Hepatocyte (in vitro differentiated cells): Measurements from ENCODE around the gene DENND4C. TPM values are rescaled to one million over a fixed set of nuclear protein-coding genes. Genes with fewer than 3 reads are reported as not detected.

Experiments used
- DNase-seq: peaks from one replicate; pipeline ENCODE4 v3.0.0-alpha.2; 2016; ENCODE audit warnings: low spot score
- H2AFZ ChIP-seq: fragments of 200-600 bp; sonication (generic); 2 replicates; pipeline ENCODE4 v1.6.0; 2016; ENCODE audit warnings: antibody characterized with exemption, mild to moderate bottlenecking
- H3K27ac ChIP-seq: fragments of 200-600 bp; sonication (generic); 2 replicates; pipeline ENCODE4 v1.5.1; 2016; ENCODE audit warnings: mild to moderate bottlenecking
- H3K27me3 ChIP-seq: fragments of 200-600 bp; sonication (generic); 2 replicates; pipeline ENCODE4 v1.6.1; 2016
- H3K36me3 ChIP-seq: fragments of 200-600 bp; sonication (generic); replicated peaks from 2 replicates; pipeline ENCODE4 v1.5.1; 2016; ENCODE audit warnings: low read depth; ENCODE audit not compliant: insufficient read depth
- H3K4me1 ChIP-seq: fragments of 200-600 bp; sonication (generic); 2 replicates; pipeline ENCODE4 v1.5.1; 2016; ENCODE audit warnings: mild to moderate bottlenecking, moderate library complexity; ENCODE audit not compliant: insufficient read depth
- H3K4me2 ChIP-seq: fragments of 200-600 bp; sonication (generic); 2 replicates; pipeline ENCODE4 v1.6.0; 2016
- H3K4me3 ChIP-seq: fragments of 200-600 bp; sonication (generic); 2 replicates; pipeline ENCODE4 v1.5.1; 2016; ENCODE audit warnings: mild to moderate bottlenecking
- H3K79me2 ChIP-seq: fragments of 200-600 bp; sonication (generic); 2 replicates; pipeline ENCODE4 v1.6.0; 2017; ENCODE audit warnings: mild to moderate bottlenecking
- H3K9me2 ChIP-seq: fragments of 200-600 bp; sonication (generic); replicated peaks from 2 replicates; pipeline ENCODE4 v1.6.0; 2017; ENCODE audit warnings: mild to moderate bottlenecking; ENCODE audit not compliant: insufficient read depth
- H3K9me3 ChIP-seq: fragments of 200-600 bp; sonication (generic); 2 replicates; pipeline ENCODE4 v1.5.1; 2016; ENCODE audit warnings: low read depth, mild to moderate bottlenecking
- H4K20me1 ChIP-seq: fragments of 200-600 bp; sonication (generic); 2 replicates; pipeline ENCODE4 v1.6.0; 2016; ENCODE audit warnings: mild to moderate bottlenecking; ENCODE audit not compliant: insufficient read depth, poor library complexity, severe bottlenecking
- EZH2 ChIP-seq: fragments of 200-600 bp; sonication (generic); IDR thresholded peaks from 2 replicates; pipeline ENCODE4 v1.6.1; 2016; ENCODE audit warnings: antibody characterized with exemption, mild to moderate bottlenecking, borderline replicate concordance
- EZH2phosphoT487 ChIP-seq: fragments of 200-600 bp; sonication (generic); IDR thresholded peaks from one replicate; pipeline ENCODE4 v1.6.1; 2018; ENCODE audit warnings: antibody characterized with exemption, mild to moderate bottlenecking, low read depth, moderate library complexity; ENCODE audit not compliant: unreplicated experiment, severe bottlenecking
- WGBS: methylation state at CpG from one replicate; pipeline ENCODE4 v1.1.6; 2016; ENCODE audit warnings: low lambda C conversion rate; ENCODE audit errors: missing lambda C conversion rate; 5-methylcytosine and 5-hydroxymethylcytosine counted together
- polyA plus RNA-seq: library from polyadenylated mRNA; unstranded; fragments of >200 nt; fragmentation: Nextera tagmentation; extraction: Ambion mirVana; gene quantifications from 2 replicates; pipeline ENCODE4 v1.2.1, GENCODE V29; 2016
- total RNA-seq: library from RNA; depleted of rRNA; stranded (reverse); fragments of >200 nt; gene quantifications from 2 replicates; pipeline ENCODE4 v1.2.3, GENCODE V29; 2014
- TF ChIP-seq, protein P1 (sequence below): fragments of 200-600 bp; sonication (generic); IDR thresholded peaks from 2 replicates; pipeline ENCODE4 v1.5.1; 2016; ENCODE audit warnings: antibody characterized with exemption, mild to moderate bottlenecking; ENCODE audit not compliant: poor library complexity

Gene DENND4C
- total and polyA plus RNA-seq, 2 experiments from 2014 or later, result 14.9 to 82.6 TPM

DNA sequence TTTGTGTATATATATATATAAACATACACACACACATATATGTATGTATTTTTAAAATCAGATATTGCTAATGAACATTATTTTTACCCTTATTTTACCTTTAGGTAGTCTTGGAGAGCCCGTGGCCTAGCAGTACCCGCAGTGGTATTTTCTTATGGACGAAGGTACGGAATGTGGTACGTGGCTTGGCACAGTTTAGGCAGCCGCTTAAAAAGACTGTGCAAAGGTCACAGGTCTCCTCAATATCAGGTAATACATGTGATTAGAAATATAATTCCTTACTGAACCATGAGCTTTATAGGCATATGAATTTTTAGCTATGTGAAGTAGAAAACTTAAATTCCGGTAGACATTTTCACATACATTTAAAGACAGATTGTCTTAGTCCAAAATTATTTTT lies 105.7 kb downstream of the DENND4C start:
- no peak overlapping the region for H3K4me3 ChIP-seq
- H3K79me2 ChIP-seq, result no peaks in the 10 kb centered on the region
- no peaks in the 10 kb centered on the region for H3K4me1 ChIP-seq
- peaks cover 4% of the 10 kb centered on the region for H3K36me3 ChIP-seq
- no peaks in the 10 kb centered on the region for H4K20me1 ChIP-seq
- no peak for DNase-seq
- 97% methylated on average over 7 of the region's 7 CpGs for WGBS
- H2AFZ ChIP-seq, result no peak overlapping the region
- no peaks in the 10 kb centered on the region for H3K9me2 ChIP-seq
- no peaks in the 10 kb centered on the region for H3K27me3 ChIP-seq
- H3K9me3 ChIP-seq, result no peaks in the 10 kb centered on the region
- no peak overlapping the region for H3K27ac ChIP-seq
- no peak overlapping the region for H3K4me2 ChIP-seq
- TF ChIP-seq EZH2phosphoT487 (no peak), EZH2 (no peak)
- TF ChIP-seq, protein P1, sequence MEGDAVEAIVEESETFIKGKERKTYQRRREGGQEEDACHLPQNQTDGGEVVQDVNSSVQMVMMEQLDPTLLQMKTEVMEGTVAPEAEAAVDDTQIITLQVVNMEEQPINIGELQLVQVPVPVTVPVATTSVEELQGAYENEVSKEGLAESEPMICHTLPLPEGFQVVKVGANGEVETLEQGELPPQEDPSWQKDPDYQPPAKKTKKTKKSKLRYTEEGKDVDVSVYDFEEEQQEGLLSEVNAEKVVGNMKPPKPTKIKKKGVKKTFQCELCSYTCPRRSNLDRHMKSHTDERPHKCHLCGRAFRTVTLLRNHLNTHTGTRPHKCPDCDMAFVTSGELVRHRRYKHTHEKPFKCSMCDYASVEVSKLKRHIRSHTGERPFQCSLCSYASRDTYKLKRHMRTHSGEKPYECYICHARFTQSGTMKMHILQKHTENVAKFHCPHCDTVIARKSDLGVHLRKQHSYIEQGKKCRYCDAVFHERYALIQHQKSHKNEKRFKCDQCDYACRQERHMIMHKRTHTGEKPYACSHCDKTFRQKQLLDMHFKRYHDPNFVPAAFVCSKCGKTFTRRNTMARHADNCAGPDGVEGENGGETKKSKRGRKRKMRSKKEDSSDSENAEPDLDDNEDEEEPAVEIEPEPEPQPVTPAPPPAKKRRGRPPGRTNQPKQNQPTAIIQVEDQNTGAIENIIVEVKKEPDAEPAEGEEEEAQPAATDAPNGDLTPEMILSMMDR, result no peak

DNA sequence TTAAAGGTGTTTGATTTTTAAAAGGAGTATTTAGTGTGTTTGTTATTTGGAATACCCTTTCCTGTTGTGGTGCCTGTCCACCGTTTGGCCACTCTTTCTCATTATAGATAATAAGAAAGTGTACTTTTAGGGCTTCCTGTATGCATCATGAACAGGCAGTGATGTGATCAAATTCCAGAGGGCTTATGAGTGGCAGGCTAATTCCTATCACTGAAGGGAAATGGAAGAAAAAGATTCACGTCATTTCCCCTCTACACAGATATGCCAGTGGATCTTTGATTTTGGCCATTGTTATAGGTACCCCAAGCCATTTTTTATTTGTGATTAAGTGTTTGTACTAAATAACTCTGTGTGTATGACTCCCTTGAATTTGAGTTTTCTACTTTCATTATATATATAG lies 112.5 kb downstream of the DENND4C start:
- TF ChIP-seq EZH2phosphoT487 (no peak), EZH2 (no peak)
- TF ChIP-seq, protein P1, result no peak
- Histone ChIP-seq H3K27ac (no peak overlapping the region), H4K20me1 (no peaks in the 10 kb centered on the region), H3K36me3 (no peaks in the 10 kb centered on the region), H3K4me1 (no peaks in the 10 kb centered on the region), H3K4me2 (no peak overlapping the region), H3K9me2 (no peaks in the 10 kb centered on the region), H3K27me3 (no peaks in the 10 kb centered on the region), H3K79me2 (no peaks in the 10 kb centered on the region), H2AFZ (no peak overlapping the region), H3K4me3 (no peak overlapping the region), H3K9me3 (no peaks in the 10 kb centered on the region)
- WGBS, result 92% methylated on average over 2 of the region's 2 CpGs
- DNase-seq, result no peak

DNA sequence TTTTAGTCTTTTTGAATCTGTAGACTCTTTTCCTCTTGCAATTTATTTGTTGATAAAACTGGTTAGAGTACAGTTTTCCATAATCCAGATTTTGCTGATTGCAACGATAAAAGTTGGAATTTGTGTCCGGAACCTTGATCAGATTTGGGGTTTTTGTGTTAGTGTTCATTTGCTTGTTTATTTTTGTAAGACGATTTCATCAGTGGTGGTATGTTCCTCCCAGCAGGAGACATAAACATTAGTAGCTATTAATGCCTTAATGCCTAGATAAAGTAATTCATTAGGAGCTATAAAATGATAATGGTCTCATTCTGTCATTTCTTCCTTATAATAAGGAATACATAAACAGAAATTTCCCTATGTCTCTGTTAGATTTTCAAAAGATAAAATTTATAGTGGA lies 128.2 kb downstream of the DENND4C start:
- WGBS, result 63% methylated on average over 3 of the region's 3 CpGs
- Histone ChIP-seq H3K4me1 (no peaks in the 10 kb centered on the region), H3K9me2 (no peaks in the 10 kb centered on the region), H3K4me3 (no peak overlapping the region), H3K9me3 (no peaks in the 10 kb centered on the region), H4K20me1 (no peaks in the 10 kb centered on the region), H3K27ac (no peak overlapping the region), H3K27me3 (no peaks in the 10 kb centered on the region), H3K79me2 (no peaks in the 10 kb centered on the region), H2AFZ (no peak overlapping the region), H3K4me2 (no peak overlapping the region), H3K36me3 (no peaks in the 10 kb centered on the region)
- TF ChIP-seq, protein P1, result no peak
- TF ChIP-seq EZH2phosphoT487 (no peak), EZH2 (no peak)
- no peak for DNase-seq

DNA sequence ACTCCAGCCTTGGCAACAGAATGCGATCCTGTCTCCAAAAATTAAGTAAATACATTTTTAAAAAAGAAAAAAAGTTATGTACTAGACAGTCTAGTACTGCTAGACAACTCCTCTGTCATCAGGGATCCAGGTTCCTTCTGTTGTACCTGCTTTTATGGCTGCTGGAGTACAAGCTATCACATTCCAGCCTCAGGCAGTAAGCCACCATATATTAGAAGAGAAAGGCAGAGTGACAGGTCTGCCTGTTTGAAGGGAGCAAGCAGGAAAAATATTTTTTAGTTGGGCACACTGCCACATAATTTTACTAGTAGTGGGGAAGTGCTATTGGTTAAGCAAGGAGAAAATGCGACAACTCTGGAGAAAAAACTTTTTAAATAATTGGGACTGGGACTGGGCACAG lies 138.6 kb downstream of the DENND4C start:
- no peak for DNase-seq
- Histone ChIP-seq H3K79me2 (no peaks in the 10 kb centered on the region), H3K27ac (no peak overlapping the region), H3K27me3 (no peaks in the 10 kb centered on the region), H4K20me1 (no peaks in the 10 kb centered on the region), H2AFZ (no peak overlapping the region), H3K9me2 (no peaks in the 10 kb centered on the region), H3K4me3 (no peak overlapping the region), H3K4me2 (no peak overlapping the region), H3K4me1 (no peaks in the 10 kb centered on the region), H3K36me3 (no peaks in the 10 kb centered on the region), H3K9me3 (no peaks in the 10 kb centered on the region)
- TF ChIP-seq EZH2 (no peak), EZH2phosphoT487 (no peak)
- TF ChIP-seq, protein P1, result no peak
- 94% methylated on average over 2 of the region's 2 CpGs for WGBS
